ENCODE data around the gene MYT1.

- TF ChIP-seq CTCF (conservative IDR thresholded peaks at IDR 0.05 in 1 of 2, IDR thresholded peaks at IDR 0.05 in 1 of 2; ENCODE audit: extremely low read depth in 1 of 2, insufficient read depth in 1 of 2, low read depth in 1 of 2, low read length in 2 of 2), result no peak
- no peak for TF ChIP-seq EZH2 (IDR thresholded peaks at IDR 0.05; ENCODE audit: borderline replicate concordance, low read length)
Observed at GRCh38 chr20:64130876-64131275, 33.4 kb upstream of the MYT1 start.
